GM23248 (cell line): ENCODE measurements around the gene PDPK1. TPM values are rescaled to one million over a fixed set of nuclear protein-coding genes. Genes with fewer than 3 reads are reported as not detected.
"Not testable (repeated sequence)": the region's sequence is repeated elsewhere in the genome, so short reads cannot be mapped to it uniquely, and the experiment has no call there.

ENCODE experiments used
- DNase-seq: peaks from one replicate; pipeline ENCODE4 v3.0.0-alpha.2; 2015
- H2AFZ ChIP-seq: fragments of 200-600 bp; sonication (generic); 2 replicates; pipeline ENCODE4 v1.6.1; 2016; ENCODE audit warnings: antibody characterized with exemption
- H3F3A ChIP-seq: fragments of 200-600 bp; sonication (generic); 2 replicates; pipeline ENCODE4 v1.6.1; 2016; ENCODE audit warnings: mild to moderate bottlenecking, antibody characterized with exemption, mixed run types; ENCODE audit not compliant: insufficient read depth
- H3K27ac ChIP-seq: fragments of 200-600 bp; sonication (generic); 2 replicates; pipeline ENCODE4 v1.5.1; 2016; ENCODE audit warnings: mild to moderate bottlenecking
- H3K27me3 ChIP-seq: fragments of 200-600 bp; sonication (generic); replicated peaks from 2 replicates; pipeline ENCODE4 v1.6.1; 2016; ENCODE audit warnings: mild to moderate bottlenecking; ENCODE audit not compliant: insufficient read depth
- H3K36me3 ChIP-seq: fragments of 200-600 bp; sonication (generic); 2 replicates; pipeline ENCODE4 v1.6.1; 2016; ENCODE audit warnings: low read depth, mild to moderate bottlenecking
- H3K4me1 ChIP-seq: fragments of 200-600 bp; sonication (generic); 2 replicates; pipeline ENCODE4 v1.6.1; 2016; ENCODE audit warnings: mild to moderate bottlenecking; ENCODE audit not compliant: insufficient read depth
- H3K4me2 ChIP-seq: fragments of 200-600 bp; sonication (generic); one replicate; pipeline ENCODE4 v1.6.1; 2016; ENCODE audit warnings: mild to moderate bottlenecking; ENCODE audit not compliant: unreplicated experiment
- H3K4me3 ChIP-seq: fragments of 200-600 bp; sonication (generic); 2 replicates; pipeline ENCODE4 v1.5.1; 2016; ENCODE audit warnings: mild to moderate bottlenecking
- H3K79me2 ChIP-seq: fragments of 200-600 bp; sonication (generic); 2 replicates; pipeline ENCODE4 v1.6.1; 2016; ENCODE audit warnings: mild to moderate bottlenecking; ENCODE audit not compliant: insufficient read depth
- H3K9ac ChIP-seq: fragments of 200-600 bp; sonication (generic); 2 replicates; pipeline ENCODE4 v1.6.1; 2016; ENCODE audit warnings: mild to moderate bottlenecking
- H3K9me2 ChIP-seq: fragments of 200-600 bp; sonication (generic); 2 replicates; pipeline ENCODE4 v1.6.1; 2016; ENCODE audit warnings: mixed run types, mild to moderate bottlenecking, moderate library complexity; ENCODE audit not compliant: insufficient read depth
- H3K9me3 ChIP-seq: fragments of 200-600 bp; sonication (generic); one replicate; pipeline ENCODE4 v1.6.1; 2017; ENCODE audit warnings: low read depth
- H4K20me1 ChIP-seq: fragments of 200-600 bp; sonication (generic); 2 replicates; pipeline ENCODE4 v1.6.0; 2016; ENCODE audit not compliant: insufficient read depth
- WGBS, 2 experiments: methylation state at CpG; one replicate each; pipeline ENCODE4 v1.1.6; 2015 to 2017; ENCODE audit warnings: low lambda C conversion rate in 2 of 2, low coverage in 1 of 2; ENCODE audit errors: missing lambda C conversion rate in 2 of 2; 5-methylcytosine and 5-hydroxymethylcytosine counted together
- in situ Hi-C: fragments of 300-500 bp; cut with MboI; formaldehyde crosslinking; loops from 2 replicates; pipeline ENCODE4 v1.15.0; 2020
- polyA plus RNA-seq: library from polyadenylated mRNA; unstranded; fragments of >200 nt; fragmentation: Nextera tagmentation; extraction: Ambion mirVana; gene quantifications from 2 replicates; pipeline ENCODE4 v1.2.1, GENCODE V29; 2016
- total RNA-seq: library from RNA; depleted of rRNA; stranded (reverse); fragments of >200 nt; shearing (Covaris generic); gene quantifications from 2 replicates; pipeline ENCODE4 v1.2.3, GENCODE V29; 2014

PDPK1 gene
- total and polyA plus RNA-seq, 2 experiments from 2014 or later = 21.6 to 28.1 TPM

DNA sequence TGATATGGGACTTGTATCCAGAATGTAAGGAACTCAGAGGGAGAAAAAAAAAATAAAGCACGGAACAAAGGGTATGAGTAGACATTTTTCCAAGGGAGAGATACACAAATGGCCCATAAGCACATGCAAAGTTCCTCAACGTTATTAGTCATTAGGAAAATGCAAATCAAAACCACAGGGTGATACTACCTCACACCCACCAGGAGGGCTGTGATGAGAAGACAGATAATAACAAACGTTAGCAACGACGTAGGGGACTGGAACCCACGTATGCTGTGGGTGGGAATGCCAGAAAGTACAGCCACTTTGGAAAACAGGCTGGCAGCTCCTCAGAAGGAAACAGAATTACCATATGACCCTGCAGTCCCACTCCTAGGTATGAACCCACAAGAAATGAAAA, 34.9 kb downstream of the PDPK1 start:
- H3K4me2 ChIP-seq, H3K27me3 ChIP-seq, H3K9ac ChIP-seq, H4K20me1 ChIP-seq, H3K4me3 ChIP-seq, in situ Hi-C loops, H2AFZ ChIP-seq, H3K9me3 ChIP-seq, H3K9me2 ChIP-seq, H3K4me1 ChIP-seq, H3K79me2 ChIP-seq, H3F3A ChIP-seq, DNase-seq, H3K36me3 ChIP-seq, H3K27ac ChIP-seq: not testable (repeated sequence)
- no CpG with 5 or more reads among the region's 6 CpGs for WGBS, 2 experiments

GRCh38 chr16:2575839-2576238, 38.0 kb downstream of the PDPK1 start:
- H3K4me2 ChIP-seq, H3K27me3 ChIP-seq, H3F3A ChIP-seq, H3K4me3 ChIP-seq, H2AFZ ChIP-seq, in situ Hi-C loops, H3K27ac ChIP-seq, H3K9me3 ChIP-seq, H3K36me3 ChIP-seq, H3K79me2 ChIP-seq, H4K20me1 ChIP-seq, DNase-seq, H3K9me2 ChIP-seq, H3K9ac ChIP-seq, H3K4me1 ChIP-seq: not testable (repeated sequence)
- WGBS, 2 experiments = 95 to 96% methylated on average over 16 of the region's 21 CpGs

DNA sequence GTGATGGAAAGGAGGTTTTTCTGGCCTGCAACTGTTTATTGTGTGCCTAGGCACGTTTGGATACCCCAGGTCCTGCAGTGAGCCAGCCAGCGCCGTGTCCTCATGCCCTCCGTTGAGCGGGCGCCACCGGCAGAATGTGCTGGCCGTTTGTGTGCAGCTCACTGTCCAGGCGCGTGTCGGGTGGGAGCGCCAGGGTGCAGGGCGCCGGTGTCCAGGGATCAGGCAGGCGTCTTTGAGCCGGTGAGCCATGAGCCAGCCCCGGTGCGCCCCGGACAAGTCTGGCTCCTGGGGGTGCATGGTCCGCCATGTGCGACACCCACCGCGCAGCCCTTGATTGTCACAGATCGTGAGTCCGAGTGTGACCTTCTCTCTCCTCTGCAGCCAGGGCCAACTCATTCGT, 39.2 kb downstream of the PDPK1 start:
- DNase-seq, H3K36me3 ChIP-seq, H3K27ac ChIP-seq, H2AFZ ChIP-seq, H3K9ac ChIP-seq, H4K20me1 ChIP-seq, H3K79me2 ChIP-seq, H3K9me3 ChIP-seq, H3K9me2 ChIP-seq, H3K4me2 ChIP-seq, in situ Hi-C loops, H3K4me3 ChIP-seq, H3K27me3 ChIP-seq, H3F3A ChIP-seq, H3K4me1 ChIP-seq: not testable (repeated sequence)
- WGBS, 2 experiments = 98 to 100% methylated on average over 5 to 10 of the region's 26 CpGs

- H3F3A ChIP-seq, H3K27me3 ChIP-seq, H3K4me2 ChIP-seq, H3K36me3 ChIP-seq, H3K4me3 ChIP-seq, DNase-seq, H2AFZ ChIP-seq, H3K27ac ChIP-seq, H3K79me2 ChIP-seq, H3K9ac ChIP-seq, H3K9me2 ChIP-seq, H4K20me1 ChIP-seq, in situ Hi-C loops, H3K9me3 ChIP-seq, H3K4me1 ChIP-seq: not testable (repeated sequence)
- WGBS, 2 experiments = 73 to 90% methylated on average over 2 to 6 of the region's 12 CpGs
Observed at GRCh38 chr16:2578905-2579304, 41.1 kb downstream of the PDPK1 start.

DNA sequence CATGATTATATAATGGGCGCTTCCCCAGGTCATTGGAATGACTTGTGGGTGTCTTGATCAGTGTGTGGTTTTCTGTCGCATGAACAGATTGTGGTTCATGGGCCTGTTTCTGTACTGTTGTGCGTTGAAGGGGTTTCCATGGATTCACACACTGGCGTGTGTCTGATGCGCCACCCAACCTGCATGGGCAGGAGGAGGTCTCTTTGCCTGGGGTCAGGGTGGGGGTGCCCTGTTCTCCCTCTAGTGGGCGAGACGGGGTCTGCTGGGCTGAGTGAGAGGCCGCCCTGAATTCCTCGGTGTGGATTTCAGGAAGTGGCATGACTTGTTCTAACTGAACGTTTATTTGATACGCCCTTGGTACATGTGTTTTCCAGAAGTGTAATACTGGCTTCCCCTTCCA, 42.3 kb downstream of the PDPK1 start:
- H3K9me3 ChIP-seq, H3K4me1 ChIP-seq, H3K4me3 ChIP-seq, H3K9me2 ChIP-seq, H3K36me3 ChIP-seq, H2AFZ ChIP-seq, DNase-seq, H3K27me3 ChIP-seq, in situ Hi-C loops, H3F3A ChIP-seq, H3K4me2 ChIP-seq, H3K9ac ChIP-seq, H4K20me1 ChIP-seq, H3K27ac ChIP-seq, H3K79me2 ChIP-seq: not testable (repeated sequence)
- WGBS, 2 experiments = 94 to 98% methylated on average over 5 to 6 of the region's 11 CpGs

DNA sequence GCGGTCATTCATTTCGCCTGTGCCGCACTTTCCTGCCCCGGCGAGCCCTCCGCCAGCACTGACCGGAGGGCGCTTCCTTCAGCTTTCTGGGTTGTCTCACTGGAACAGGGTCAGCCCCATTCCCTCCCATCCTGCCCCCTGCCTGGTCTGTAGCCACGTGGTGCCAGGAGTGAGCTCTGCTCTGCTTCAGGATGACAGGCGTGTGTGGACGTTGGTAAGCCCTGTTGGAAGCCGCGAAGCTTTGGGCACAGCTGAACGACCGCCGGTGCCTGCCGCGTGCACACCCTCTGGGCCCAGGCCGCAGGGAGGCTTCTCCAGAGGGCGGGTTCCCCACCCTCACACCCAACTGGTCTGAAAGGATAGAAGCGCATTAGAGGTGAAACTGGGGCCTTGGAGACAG, 43.0 kb downstream of the PDPK1 start:
- H3K4me1 ChIP-seq, H3K27ac ChIP-seq, H3K36me3 ChIP-seq, H4K20me1 ChIP-seq, H3K9me3 ChIP-seq, H3K27me3 ChIP-seq, in situ Hi-C loops, H3K79me2 ChIP-seq, H3K9me2 ChIP-seq, DNase-seq, H3F3A ChIP-seq, H3K4me2 ChIP-seq, H3K4me3 ChIP-seq, H2AFZ ChIP-seq, H3K9ac ChIP-seq: not testable (repeated sequence)
- no CpG with 5 or more reads among the region's 21 CpGs for WGBS, 2 experiments
